Measurements from ENCODE around the gene DOCK4. TPM values are rescaled to one million over a fixed set of nuclear protein-coding genes. Genes with fewer than 3 reads are reported as not detected.

The DOCK4 gene
- total and polyA plus RNA-seq, 4 donors = 7.2 to 48.9 (median 12.8) TPM

- 91% methylated on average over 2 of the region's 2 CpGs for WGBS
- no peak for DNase-seq (ENCODE audit: low spot score)
- Histone ChIP-seq H3K9me3 (ENCODE audit: control insufficient read depth in 4 of 4, low read length in 3 of 4) (no peaks in the 10 kb centered on the region), H3K27ac (ENCODE audit: low read depth in 1 of 2, low read length in 2 of 2) (no peak overlapping the region), H3K9ac (ENCODE audit: low read depth in 1 of 2, low read length in 2 of 2) (no peak overlapping the region), H3K4me3 (ENCODE audit: low read depth in 1 of 3, low read length in 3 of 3) (no peak overlapping the region), H3K36me3 (ENCODE audit: control insufficient read depth in 4 of 4, insufficient read depth in 3 of 4, low read depth in 1 of 4, low read length in 3 of 4) (no peaks in the 10 kb centered on the region), H3K27me3 (ENCODE audit: control insufficient read depth in 4 of 4, insufficient read depth in 4 of 4, low read length in 3 of 4) (no peaks in the 10 kb centered on the region), H3K4me1 (ENCODE audit: control insufficient read depth in 4 of 4, insufficient read depth in 4 of 4, low read length in 3 of 4) (peaks cover 7 to 28% (median 13%) of the 10 kb centered on the region in 4 donors)
- TF ChIP-seq NR2F2 (IDR thresholded peaks at IDR 0.05) = no peak
- no peak for TF ChIP-seq ATF3 (IDR thresholded peaks at IDR 0.05)
- TF ChIP-seq HNF4G (IDR thresholded peaks at IDR 0.05) = no peak
- TF ChIP-seq JUND (IDR thresholded peaks at IDR 0.05) = no peak
- no peak for TF ChIP-seq FOXA1 (IDR thresholded peaks at IDR 0.05)
- TF ChIP-seq EGR1 (IDR thresholded peaks at IDR 0.05; ENCODE audit: low read depth in 2 of 2) = no peak
- TF ChIP-seq ZBTB33 (IDR thresholded peaks at IDR 0.05) = no peak
- no peak for TF ChIP-seq YY1 (IDR thresholded peaks at IDR 0.05)
- no peak for TF ChIP-seq TAF1 (conservative IDR thresholded peaks at IDR 0.05)
- TF ChIP-seq CTCF (IDR thresholded peaks at IDR 0.05; ENCODE audit: low read depth, low read length, missing input control) = no peak
Observed at GRCh38 chr7:112214883-112215282, 8.7 kb upstream of the DOCK4 start.

- Histone ChIP-seq H3K36me3 (ENCODE audit: control insufficient read depth in 4 of 4, insufficient read depth in 3 of 4, low read depth in 1 of 4, low read length in 3 of 4) (no peaks in the 10 kb centered on the region), H3K27ac (ENCODE audit: low read depth in 1 of 2, low read length in 2 of 2) (no peak overlapping the region), H3K4me3 (ENCODE audit: low read depth in 1 of 3, low read length in 3 of 3) (no peak overlapping the region), H3K9me3 (ENCODE audit: control insufficient read depth in 4 of 4, low read length in 3 of 4) (no peaks in the 10 kb centered on the region), H3K9ac (ENCODE audit: low read depth in 1 of 2, low read length in 2 of 2) (no peak overlapping the region), H3K27me3 (ENCODE audit: control insufficient read depth in 4 of 4, insufficient read depth in 4 of 4, low read length in 3 of 4) (no peaks in the 10 kb centered on the region), H3K4me1 (ENCODE audit: control insufficient read depth in 4 of 4, insufficient read depth in 4 of 4, low read length in 3 of 4) (peaks cover 7 to 28% (median 13%) of the 10 kb centered on the region in 4 donors)
- DNase-seq (ENCODE audit: low spot score) = no peak
- TF ChIP-seq RAD21 (IDR thresholded peaks at IDR 0.05) = no peak
Observed at GRCh38 chr7:112214268-112214667, 8.1 kb upstream of the DOCK4 start.

GRCh38 chr7:112213735-112214134, 7.5 kb upstream of the DOCK4 start:
- H3K27ac ChIP-seq (ENCODE audit: low read depth in 1 of 2, low read length in 2 of 2) = no peak overlapping the region
- no peaks in the 10 kb centered on the region for H3K36me3 ChIP-seq (ENCODE audit: control insufficient read depth in 4 of 4, insufficient read depth in 3 of 4, low read depth in 1 of 4, low read length in 3 of 4)
- H3K9me3 ChIP-seq (ENCODE audit: control insufficient read depth in 4 of 4, low read length in 3 of 4) = no peaks in the 10 kb centered on the region
- no peak overlapping the region for H3K9ac ChIP-seq (ENCODE audit: low read depth in 1 of 2, low read length in 2 of 2)
- H3K4me3 ChIP-seq (ENCODE audit: low read depth in 1 of 3, low read length in 3 of 3) = no peak overlapping the region
- WGBS = 95% methylated on average over 1 of the region's 1 CpG
- H3K27me3 ChIP-seq (ENCODE audit: control insufficient read depth in 4 of 4, insufficient read depth in 4 of 4, low read length in 3 of 4) = no peaks in the 10 kb centered on the region
- TF ChIP-seq RAD21 (IDR thresholded peaks at IDR 0.05) = no peak
- no peak for TF ChIP-seq FOXA2 (IDR thresholded peaks at IDR 0.05)
- TF ChIP-seq NR2F2 (IDR thresholded peaks at IDR 0.05) = no peak
- TF ChIP-seq FOXA1 (IDR thresholded peaks at IDR 0.05) = no peak
- DNase-seq (ENCODE audit: low spot score) = no peak
- peaks cover 7 to 28% (median 13%) of the 10 kb centered on the region in 4 donors for H3K4me1 ChIP-seq (ENCODE audit: control insufficient read depth in 4 of 4, insufficient read depth in 4 of 4, low read length in 3 of 4)

All from liver (tissue), 9 donors.